GM12874 (cell line): ENCODE measurements around the gene CCNA2.

Experiments
- CTCF ChIP-seq: IDR thresholded peaks from 2 replicates; pipeline ENCODE4 v1.5.1; 2011; ENCODE audit warnings: low read depth, mild to moderate bottlenecking, control low read depth, low read length, moderate library complexity; ENCODE audit not compliant: insufficient read depth

The CCNA2 gene

GRCh38 chr4:121842862-121843261, 19.2 kb upstream of the CCNA2 start:
- no peak for TF ChIP-seq CTCF

GRCh38 chr4:121838136-121838535, 14.5 kb upstream of the CCNA2 start:
- TF ChIP-seq CTCF: no peak

GRCh38 chr4:121829511-121829910, 5.8 kb upstream of the CCNA2 start:
- TF ChIP-seq CTCF: no peak

- no peak for TF ChIP-seq CTCF
Observed at GRCh38 chr4:121827853-121828252, 4.2 kb upstream of the CCNA2 start.

GRCh38 chr4:121824950-121825349, 1.3 kb upstream of the CCNA2 start:
- no peak for TF ChIP-seq CTCF

GRCh38 chr4:121824171-121824527, 466 bp upstream of the CCNA2 start:
- TF ChIP-seq CTCF: no peak

GRCh38 chr4:121822796-121823504, 733 bp downstream of the CCNA2 start:
- 0 out of 2 replicates have a peak, but pooled peaks have one; percentile 13 for TF ChIP-seq CTCF
